GM12801 (cell line): ENCODE results near the gene CLEC1B.

ENCODE experiments used
- CTCF ChIP-seq: IDR thresholded peaks from one replicate; pipeline ENCODE4 v1.5.1; 2011; ENCODE audit warnings: control low read depth; ENCODE audit not compliant: insufficient read length; ENCODE audit errors: extremely low read depth

The CLEC1B gene

GRCh38 chr12:9951026-9951675 lies 47.8 kb downstream of the CLEC1B start:
- no peak for TF ChIP-seq CTCF

- no peak for TF ChIP-seq CTCF
Observed at GRCh38 chr12:9948606-9949296, 50.2 kb downstream of the CLEC1B start.

- TF ChIP-seq CTCF, result no peak
Observed at GRCh38 chr12:9947674-9948073, 51.2 kb downstream of the CLEC1B start.

GRCh38 chr12:9944391-9944790 lies 54.5 kb downstream of the CLEC1B start:
- no peak for TF ChIP-seq CTCF

- no peak for TF ChIP-seq CTCF
Observed at GRCh38 chr12:9943240-9943639, 55.7 kb downstream of the CLEC1B start.
